HepG2 (cell line): ENCODE results near the gene TUBG1. TPM values are rescaled to one million over a fixed set of nuclear protein-coding genes. Genes with fewer than 3 reads are reported as not detected.

Experiments used
- HNF1B ChIP-seq: sonication (generic); formaldehyde crosslinking; IDR thresholded peaks from 2 replicates; pipeline ENCODE4 v1.5.1; 2020; ENCODE audit warnings: mild to moderate bottlenecking, moderate library complexity, missing genetic modification reagents
- KAT2B ChIP-seq: fragments of 150-350 bp; IDR thresholded peaks from 2 replicates; pipeline ENCODE4 v1.6.1; 2014; ENCODE audit warnings: low read depth, low read length, borderline replicate concordance
- MEIS1 ChIP-seq: sonication (generic); formaldehyde crosslinking; IDR thresholded peaks from 2 replicates; pipeline ENCODE4 v1.9.0; 2021; ENCODE audit warnings: mild to moderate bottlenecking, missing genetic modification reagents, moderate library complexity, borderline replicate concordance
- NCOR1 ChIP-seq: fragments of 200-600 bp; sonication (generic); IDR thresholded peaks from 2 replicates; pipeline ENCODE4 v1.7.0; 2017; ENCODE audit warnings: antibody characterized with exemption, low read length, borderline replicate concordance
- PCBP1 ChIP-seq: fragments of 200-400 bp; formaldehyde crosslinking; IDR thresholded peaks from 2 replicates; pipeline ENCODE4 v1.6.1; 2017; ENCODE audit warnings: mild to moderate bottlenecking, low read depth, low read length, borderline replicate concordance
- THAP11 ChIP-seq: IDR thresholded peaks from 2 replicates; pipeline ENCODE4 v1.6.1; 2016; ENCODE audit warnings: missing biosample characterization, missing genetic modification reagents
- TRAFD1 ChIP-seq: sonication (generic); formaldehyde crosslinking; IDR thresholded peaks from 2 replicates; pipeline ENCODE4 v1.5.1; 2020; ENCODE audit warnings: missing genetic modification reagents, mild to moderate bottlenecking, borderline replicate concordance
- ZMYM4 ChIP-seq: sonication (generic); formaldehyde crosslinking; IDR thresholded peaks from 2 replicates; pipeline ENCODE4 v1.8.1; 2023; ENCODE audit warnings: mild to moderate bottlenecking, missing genetic modification reagents
- ZNF180 ChIP-seq: sonication (generic); formaldehyde crosslinking; IDR thresholded peaks from 2 replicates; pipeline ENCODE4 v1.4.0; 2020; ENCODE audit warnings: low read depth, missing genetic modification reagents, borderline replicate concordance
- polyA plus RNA-seq, 8 experiments: library from polyadenylated mRNA; depleted of rRNA in 3 of 8; stranded (reverse) in 7 of 8; unstranded in 1 of 8; fragments of >200 nt; fragmentation: Illumina TruSeq in 4 of 8; extraction: Trizol in 4 of 8; gene quantifications; 2 replicates each; pipeline versions ENCODE4 v1.2.1 to v1.2.3, GENCODE V29; 2011 to 2016; ENCODE audit warnings: low read depth in 4 of 8, missing spikeins in 1 of 8, mixed read lengths in 1 of 8; ENCODE audit not compliant: insufficient read depth in 1 of 8
- total RNA-seq, 5 experiments: library from RNA; depleted of rRNA; stranded (reverse); fragments of >200 nt; fragmentation: Illumina TruSeq; extraction: Trizol; gene quantifications; 2 replicates each; pipeline ENCODE4 v1.2.3, GENCODE V29; 2016; ENCODE audit warnings: low read depth in 1 of 5
- TF ChIP-seq, protein P1 (sequence below): sonication (generic); formaldehyde crosslinking; IDR thresholded peaks from one replicate; pipeline ENCODE4 v1.5.1; 2020; ENCODE audit warnings: mild to moderate bottlenecking, missing genetic modification reagents; ENCODE audit errors: not compliant biosample characterization
- TF ChIP-seq, protein P2 (sequence below): sonication (generic); formaldehyde crosslinking; IDR thresholded peaks from 2 replicates; pipeline ENCODE4 v1.5.1; 2020; ENCODE audit warnings: mild to moderate bottlenecking, missing genetic modification reagents, moderate library complexity

The TUBG1 gene
- total and polyA plus RNA-seq, 2 of the 13 experiments (the other 11 are each of a cell fraction or from before 2014, with no cell fraction given) = 74.1 to 137 TPM

DNA sequence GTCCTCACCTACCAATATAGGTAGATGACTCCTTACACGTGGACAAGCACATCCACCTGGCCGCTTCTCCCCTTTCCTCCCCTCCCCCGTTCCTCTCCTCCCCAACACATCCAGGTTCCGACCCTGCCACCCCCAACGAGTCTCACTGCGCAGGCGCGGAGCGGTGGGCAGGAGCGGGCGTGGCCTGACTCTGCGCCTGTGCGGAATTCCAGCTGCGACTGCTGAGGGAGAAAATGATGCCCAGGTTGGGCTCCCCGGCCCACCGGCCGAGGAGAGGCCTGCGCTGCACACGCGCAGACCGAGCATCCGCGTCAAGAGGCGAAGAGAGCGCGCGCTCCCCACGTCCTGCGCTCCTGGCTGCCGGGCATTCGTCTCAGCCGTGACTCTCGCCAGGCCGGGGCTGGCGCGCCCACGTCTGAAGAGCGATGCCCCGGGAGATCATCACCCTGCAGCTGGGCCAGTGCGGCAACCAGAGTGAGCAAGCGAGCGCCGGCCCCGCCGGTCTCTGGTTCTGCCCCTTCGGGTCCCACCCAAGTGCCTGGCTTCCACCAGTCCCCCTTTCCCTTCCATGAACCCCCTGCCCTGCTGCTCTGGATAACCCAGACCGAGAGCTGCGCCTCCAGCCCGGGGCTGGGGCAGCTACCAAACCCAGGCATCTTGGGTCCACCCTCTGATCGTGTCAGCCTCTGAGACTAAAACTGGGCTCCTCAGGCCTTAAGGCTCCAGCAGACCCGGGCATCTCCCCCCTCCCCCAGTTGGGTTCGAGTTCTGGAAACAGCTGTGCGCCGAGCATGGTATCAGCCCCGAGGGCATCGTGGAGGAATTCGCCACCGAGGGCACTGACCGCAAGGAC, 49.8 kb downstream of the TUBG1 start, which contains the start of gene TUBG2 (continued):
- TF ChIP-seq, protein P1, sequence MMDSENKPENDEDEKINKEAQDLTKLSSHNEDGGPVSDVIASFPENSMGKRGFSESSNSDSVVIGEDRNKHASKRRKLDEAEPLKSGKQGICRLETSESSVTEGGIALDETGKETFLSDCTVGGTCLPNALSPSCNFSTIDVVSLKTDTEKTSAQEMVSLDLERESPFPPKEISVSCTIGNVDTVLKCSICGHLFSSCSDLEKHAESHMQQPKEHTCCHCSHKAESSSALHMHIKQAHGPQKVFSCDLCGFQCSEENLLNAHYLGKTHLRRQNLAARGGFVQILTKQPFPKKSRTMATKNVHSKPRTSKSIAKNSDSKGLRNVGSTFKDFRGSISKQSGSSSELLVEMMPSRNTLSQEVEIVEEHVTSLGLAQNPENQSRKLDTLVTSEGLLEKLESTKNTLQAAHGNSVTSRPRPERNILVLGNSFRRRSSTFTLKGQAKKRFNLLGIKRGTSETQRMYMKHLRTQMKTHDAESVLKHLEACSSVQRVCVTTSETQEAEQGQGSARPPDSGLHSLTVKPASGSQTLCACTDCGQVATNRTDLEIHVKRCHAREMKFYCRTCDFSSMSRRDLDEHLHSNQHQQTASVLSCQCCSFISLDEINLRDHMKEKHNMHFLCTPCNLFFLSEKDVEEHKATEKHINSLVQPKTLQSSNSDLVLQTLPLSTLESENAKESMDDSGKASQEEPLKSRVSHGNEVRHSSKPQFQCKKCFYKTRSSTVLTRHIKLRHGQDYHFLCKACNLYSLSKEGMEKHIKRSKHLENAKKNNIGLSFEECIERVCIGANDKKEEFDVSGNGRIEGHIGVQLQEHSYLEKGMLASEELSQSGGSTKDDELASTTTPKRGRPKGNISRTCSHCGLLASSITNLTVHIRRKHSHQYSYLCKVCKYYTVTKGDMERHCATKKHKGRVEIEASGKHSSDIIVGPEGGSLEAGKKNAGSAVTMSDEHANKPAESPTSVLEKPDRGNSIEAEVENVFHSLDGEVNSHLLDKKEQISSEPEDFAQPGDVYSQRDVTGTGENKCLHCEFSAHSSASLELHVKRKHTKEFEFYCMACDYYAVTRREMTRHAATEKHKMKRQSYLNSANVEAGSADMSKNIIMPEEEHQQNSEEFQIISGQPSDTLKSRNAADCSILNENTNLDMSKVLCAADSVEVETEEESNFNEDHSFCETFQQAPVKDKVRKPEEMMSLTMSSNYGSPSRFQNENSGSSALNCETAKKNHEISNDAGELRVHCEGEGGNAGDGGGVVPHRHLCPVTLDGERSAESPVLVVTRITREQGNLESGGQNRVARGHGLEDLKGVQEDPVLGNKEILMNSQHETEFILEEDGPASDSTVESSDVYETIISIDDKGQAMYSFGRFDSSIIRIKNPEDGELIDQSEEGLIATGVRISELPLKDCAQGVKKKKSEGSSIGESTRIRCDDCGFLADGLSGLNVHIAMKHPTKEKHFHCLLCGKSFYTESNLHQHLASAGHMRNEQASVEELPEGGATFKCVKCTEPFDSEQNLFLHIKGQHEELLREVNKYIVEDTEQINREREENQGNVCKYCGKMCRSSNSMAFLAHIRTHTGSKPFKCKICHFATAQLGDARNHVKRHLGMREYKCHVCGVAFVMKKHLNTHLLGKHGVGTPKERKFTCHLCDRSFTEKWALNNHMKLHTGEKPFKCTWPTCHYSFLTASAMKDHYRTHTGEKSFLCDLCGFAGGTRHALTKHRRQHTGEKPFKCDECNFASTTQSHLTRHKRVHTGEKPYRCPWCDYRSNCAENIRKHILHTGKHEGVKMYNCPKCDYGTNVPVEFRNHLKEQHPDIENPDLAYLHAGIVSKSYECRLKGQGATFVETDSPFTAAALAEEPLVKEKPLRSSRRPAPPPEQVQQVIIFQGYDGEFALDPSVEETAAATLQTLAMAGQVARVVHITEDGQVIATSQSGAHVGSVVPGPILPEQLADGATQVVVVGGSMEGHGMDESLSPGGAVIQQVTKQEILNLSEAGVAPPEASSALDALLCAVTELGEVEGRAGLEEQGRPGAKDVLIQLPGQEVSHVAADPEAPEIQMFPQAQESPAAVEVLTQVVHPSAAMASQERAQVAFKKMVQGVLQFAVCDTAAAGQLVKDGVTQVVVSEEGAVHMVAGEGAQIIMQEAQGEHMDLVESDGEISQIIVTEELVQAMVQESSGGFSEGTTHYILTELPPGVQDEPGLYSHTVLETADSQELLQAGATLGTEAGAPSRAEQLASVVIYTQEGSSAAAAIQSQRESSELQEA (CRISPR knock-in tag) = peak; percentile 55
- TF ChIP-seq PCBP1 (peak; percentile 94), KAT2B (no peak), MEIS1 (CRISPR knock-in tag) (peak; percentile 44), NCOR1 (no peak), THAP11 (CRISPR knock-in tag) (peak; percentile 35; the same call in 1 of the 2 replicates), ZMYM4 (CRISPR knock-in tag) (no peak; the same call in 1 of the 2 replicates), HNF1B (peak; percentile 70; the same call in 1 of the 2 replicates), ZNF180 (no peak), TRAFD1 (no peak)
- TF ChIP-seq, protein P2, sequence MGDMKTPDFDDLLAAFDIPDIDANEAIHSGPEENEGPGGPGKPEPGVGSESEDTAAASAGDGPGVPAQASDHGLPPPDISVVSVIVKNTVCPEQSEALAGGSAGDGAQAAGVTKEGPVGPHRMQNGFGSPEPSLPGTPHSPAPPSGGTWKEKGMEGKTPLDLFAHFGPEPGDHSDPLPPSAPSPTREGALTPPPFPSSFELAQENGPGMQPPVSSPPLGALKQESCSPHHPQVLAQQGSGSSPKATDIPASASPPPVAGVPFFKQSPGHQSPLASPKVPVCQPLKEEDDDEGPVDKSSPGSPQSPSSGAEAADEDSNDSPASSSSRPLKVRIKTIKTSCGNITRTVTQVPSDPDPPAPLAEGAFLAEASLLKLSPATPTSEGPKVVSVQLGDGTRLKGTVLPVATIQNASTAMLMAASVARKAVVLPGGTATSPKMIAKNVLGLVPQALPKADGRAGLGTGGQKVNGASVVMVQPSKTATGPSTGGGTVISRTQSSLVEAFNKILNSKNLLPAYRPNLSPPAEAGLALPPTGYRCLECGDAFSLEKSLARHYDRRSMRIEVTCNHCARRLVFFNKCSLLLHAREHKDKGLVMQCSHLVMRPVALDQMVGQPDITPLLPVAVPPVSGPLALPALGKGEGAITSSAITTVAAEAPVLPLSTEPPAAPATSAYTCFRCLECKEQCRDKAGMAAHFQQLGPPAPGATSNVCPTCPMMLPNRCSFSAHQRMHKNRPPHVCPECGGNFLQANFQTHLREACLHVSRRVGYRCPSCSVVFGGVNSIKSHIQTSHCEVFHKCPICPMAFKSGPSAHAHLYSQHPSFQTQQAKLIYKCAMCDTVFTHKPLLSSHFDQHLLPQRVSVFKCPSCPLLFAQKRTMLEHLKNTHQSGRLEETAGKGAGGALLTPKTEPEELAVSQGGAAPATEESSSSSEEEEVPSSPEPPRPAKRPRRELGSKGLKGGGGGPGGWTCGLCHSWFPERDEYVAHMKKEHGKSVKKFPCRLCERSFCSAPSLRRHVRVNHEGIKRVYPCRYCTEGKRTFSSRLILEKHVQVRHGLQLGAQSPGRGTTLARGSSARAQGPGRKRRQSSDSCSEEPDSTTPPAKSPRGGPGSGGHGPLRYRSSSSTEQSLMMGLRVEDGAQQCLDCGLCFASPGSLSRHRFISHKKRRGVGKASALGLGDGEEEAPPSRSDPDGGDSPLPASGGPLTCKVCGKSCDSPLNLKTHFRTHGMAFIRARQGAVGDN (CRISPR knock-in tag) = peak; percentile 95
